Duodenal mucosa (tissue), 2 donors: ENCODE measurements around the gene CD300LB.
"Not testable (repeated sequence)": the region's sequence is repeated elsewhere in the genome, so short reads cannot be mapped to it uniquely, and the experiment has no call there.

Source experiments
- H3K27ac ChIP-seq: one replicate; pipeline ENCODE4 v1.7.0; 2013; ENCODE audit warnings: low read depth, low read length
- H3K27me3 ChIP-seq, 2 donors: one replicate each; pipeline ENCODE4 v1.7.0; 2013; ENCODE audit warnings: low read length in 2 of 2, control low read depth in 1 of 2; ENCODE audit not compliant: insufficient read depth in 2 of 2, control insufficient read depth in 1 of 2
- H3K36me3 ChIP-seq, 2 donors: one replicate each; pipeline ENCODE4 v1.7.0; 2013; ENCODE audit warnings: low read length in 2 of 2, control low read depth in 1 of 2; ENCODE audit not compliant: insufficient read depth in 2 of 2, control insufficient read depth in 1 of 2
- H3K4me1 ChIP-seq, 2 donors: one replicate each; pipeline ENCODE4 v1.7.0; 2013; ENCODE audit warnings: low read length in 2 of 2, control low read depth in 1 of 2; ENCODE audit not compliant: insufficient read depth in 2 of 2, control insufficient read depth in 1 of 2
- H3K4me3 ChIP-seq, 2 donors: one replicate each; pipeline ENCODE4 v1.7.0; 2013; ENCODE audit warnings: low read length in 2 of 2, low read depth in 1 of 2
- H3K9ac ChIP-seq, 2 donors: one replicate each; pipeline ENCODE4 v1.7.0; 2013; ENCODE audit warnings: low read length in 2 of 2, low read depth in 1 of 2
- H3K9me3 ChIP-seq, 2 donors: one replicate each; pipeline ENCODE4 v1.7.0; 2013; ENCODE audit warnings: low read length in 2 of 2, control low read depth in 1 of 2; ENCODE audit not compliant: control insufficient read depth in 1 of 2

Gene CD300LB

GRCh38 chr17:74567397-74567796 is 36.1 kb upstream of the CD300LB start, which contains the start of gene CD300H:
Gene CD300H (minus strand): TSS chr17:74567509.
- Histone ChIP-seq H3K9ac (no peak within 1 kb of the TSS), H3K4me1 (peaks cover 0 to 10% of the 10 kb centered on the region in 2 donors), H3K27me3 (peaks cover 0 to 14% of the 10 kb centered on the region in 2 donors), H3K4me3 (no peak within 1 kb of the TSS), H3K27ac (no peak within 1 kb of the TSS), H3K36me3 (no peaks in the 10 kb centered on the region), H3K9me3 (no peaks in the 10 kb centered on the region)

DNA sequence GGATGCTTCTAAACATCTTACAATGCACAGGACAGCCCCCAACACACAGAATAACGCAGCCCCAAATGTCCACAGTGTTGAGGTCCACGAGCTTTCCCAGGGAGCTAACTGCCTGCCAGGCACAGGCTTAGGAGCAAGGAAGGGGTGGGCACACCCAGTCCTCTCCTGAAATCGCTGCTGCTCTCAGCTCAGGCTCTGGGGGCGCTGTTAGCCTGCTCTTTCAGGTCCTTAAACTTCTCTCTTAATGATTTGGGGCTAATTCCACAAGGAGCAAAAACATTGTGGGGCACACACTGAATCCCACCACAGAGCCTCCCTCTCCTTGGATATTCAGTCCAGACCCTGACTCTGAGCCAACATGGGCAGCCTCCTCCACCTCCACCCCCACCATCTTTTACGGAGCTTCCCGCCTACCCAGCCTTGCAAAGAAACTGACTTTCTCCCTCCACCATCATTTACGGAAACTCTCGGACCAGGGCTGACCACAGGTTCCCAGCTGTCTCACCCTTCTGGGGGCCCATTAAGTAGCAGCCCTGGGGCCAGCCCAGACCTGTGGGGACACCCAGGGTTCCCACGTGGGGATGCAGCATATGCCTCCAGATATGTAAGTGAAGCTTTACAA is 35.0 kb upstream of the CD300LB start:
- Histone ChIP-seq H3K36me3 (no peaks in the 10 kb centered on the region), H3K9me3 (no peaks in the 10 kb centered on the region), H3K27me3 (peaks cover 0 to 14% of the 10 kb centered on the region in 2 donors), H3K9ac (no peak overlapping the region), H3K27ac (no peak overlapping the region), H3K4me3 (no peak overlapping the region), H3K4me1 (peaks cover 0 to 10% of the 10 kb centered on the region in 2 donors)

DNA sequence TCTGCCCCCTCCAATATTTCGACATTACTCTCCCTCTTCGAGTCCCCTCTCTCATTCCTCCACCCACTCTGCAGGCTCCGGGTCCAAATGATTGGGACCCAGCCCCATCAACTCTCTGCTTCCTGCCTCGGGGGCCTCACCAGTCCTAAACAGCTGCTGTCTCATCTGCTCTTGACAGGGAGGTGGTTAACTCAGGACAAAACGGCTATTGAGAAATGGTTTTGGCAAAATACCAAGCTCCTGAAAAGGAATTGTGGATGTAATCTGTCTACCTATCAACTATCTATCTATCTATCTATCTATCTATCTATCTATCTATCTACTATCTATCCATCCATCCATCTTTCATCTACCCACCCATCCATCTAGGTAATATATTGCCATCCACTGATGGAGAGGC is 33.9 kb upstream of the CD300LB start:
- no peak overlapping the region for H3K4me3 ChIP-seq
- no peaks in the 10 kb centered on the region for H3K9me3 ChIP-seq
- peaks cover 0 to 14% of the 10 kb centered on the region in 2 donors for H3K27me3 ChIP-seq
- no peaks in the 10 kb centered on the region for H3K36me3 ChIP-seq
- peaks cover 0 to 10% of the 10 kb centered on the region in 2 donors for H3K4me1 ChIP-seq
- no peak overlapping the region for H3K27ac ChIP-seq
- no peak overlapping the region for H3K9ac ChIP-seq

DNA sequence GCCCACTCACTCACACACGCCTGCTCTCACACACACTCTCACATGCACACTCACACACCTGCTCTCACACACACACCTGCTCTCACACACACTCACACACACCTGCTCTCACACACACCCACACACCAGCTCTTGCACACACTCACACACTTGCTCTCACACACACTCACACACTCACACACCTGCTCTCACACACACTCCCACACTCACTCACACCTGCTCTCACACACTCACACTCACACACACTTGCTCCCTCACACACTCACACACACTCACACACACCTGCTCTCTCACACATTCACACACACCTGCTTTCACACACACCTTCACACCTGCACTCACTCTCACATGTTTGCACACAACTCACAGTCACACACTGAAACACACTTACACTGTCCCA is 32.1 kb upstream of the CD300LB start:
- Histone ChIP-seq H3K4me1 (peaks cover 0 to under 1% of the 10 kb centered on the region in 2 donors), H3K9ac (no peak overlapping the region), H3K36me3 (no peaks in the 10 kb centered on the region), H3K27me3 (peaks cover 0 to 12% of the 10 kb centered on the region in 2 donors), H3K4me3 (no peak overlapping the region), H3K9me3 (no peaks in the 10 kb centered on the region), H3K27ac (no peak overlapping the region)

DNA sequence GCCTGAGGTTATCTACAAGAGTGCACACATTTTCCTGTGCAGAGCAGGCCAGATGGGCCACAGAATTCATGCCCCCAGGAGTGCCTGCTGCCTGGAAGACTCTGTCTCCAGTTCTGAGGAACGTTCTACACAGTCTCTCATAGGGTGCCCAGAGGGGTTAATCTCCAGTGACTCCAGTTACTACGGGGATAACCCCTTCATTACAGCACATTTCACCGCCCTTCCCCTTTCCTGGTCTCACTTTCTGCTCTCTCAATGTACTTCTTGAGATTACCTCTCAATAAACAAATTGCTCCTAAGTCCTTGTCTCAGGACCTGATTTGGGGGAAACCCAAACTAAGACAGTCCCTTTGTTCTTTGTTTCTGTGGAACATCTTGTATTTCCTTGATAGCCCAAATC is 30.3 kb upstream of the CD300LB start:
- Histone ChIP-seq H3K4me1 (no peaks in the 10 kb centered on the region), H3K9ac (no peak overlapping the region), H3K9me3 (no peaks in the 10 kb centered on the region), H3K36me3 (no peaks in the 10 kb centered on the region), H3K4me3 (no peak overlapping the region), H3K27me3 (peaks cover 0 to 7% of the 10 kb centered on the region in 2 donors), H3K27ac (no peak overlapping the region)

DNA sequence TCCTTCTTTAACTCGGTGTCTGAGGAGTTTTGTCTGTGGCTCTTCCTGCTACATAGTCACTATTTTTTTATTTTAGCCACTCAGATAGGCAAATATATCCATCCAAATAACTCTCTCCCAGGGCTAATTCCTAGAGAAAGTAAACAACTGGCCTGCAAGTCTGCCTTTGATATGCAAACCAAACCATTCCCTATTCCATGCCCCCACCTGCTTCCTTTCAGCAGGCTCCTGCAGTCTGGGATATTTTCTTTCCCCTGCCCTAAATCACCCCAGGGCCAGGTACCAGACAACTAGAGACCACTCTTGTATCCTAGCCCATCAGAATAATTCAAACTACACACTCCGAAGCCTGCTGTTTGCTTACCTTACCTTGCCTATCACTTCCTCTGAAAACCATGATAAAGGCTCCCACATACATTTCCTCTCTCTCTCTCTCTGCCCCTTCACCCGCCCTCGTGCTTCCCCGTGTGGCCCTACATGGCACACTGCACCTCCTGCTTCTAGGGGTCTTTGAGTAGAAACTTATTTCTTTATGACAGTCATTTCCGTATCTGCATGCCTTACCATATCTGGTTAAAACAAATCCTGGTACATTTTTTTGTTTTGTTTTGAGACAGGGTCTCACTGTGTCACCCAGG is 27.7 kb upstream of the CD300LB start:
- no peak overlapping the region for H3K27ac ChIP-seq
- H3K36me3 ChIP-seq: no peaks in the 10 kb centered on the region
- H3K4me1 ChIP-seq: no peaks in the 10 kb centered on the region
- no peak overlapping the region for H3K4me3 ChIP-seq
- no peak overlapping the region for H3K9ac ChIP-seq
- H3K9me3 ChIP-seq: no peaks in the 10 kb centered on the region
- H3K27me3 ChIP-seq: peaks cover 0 to 7% of the 10 kb centered on the region in 2 donors

DNA sequence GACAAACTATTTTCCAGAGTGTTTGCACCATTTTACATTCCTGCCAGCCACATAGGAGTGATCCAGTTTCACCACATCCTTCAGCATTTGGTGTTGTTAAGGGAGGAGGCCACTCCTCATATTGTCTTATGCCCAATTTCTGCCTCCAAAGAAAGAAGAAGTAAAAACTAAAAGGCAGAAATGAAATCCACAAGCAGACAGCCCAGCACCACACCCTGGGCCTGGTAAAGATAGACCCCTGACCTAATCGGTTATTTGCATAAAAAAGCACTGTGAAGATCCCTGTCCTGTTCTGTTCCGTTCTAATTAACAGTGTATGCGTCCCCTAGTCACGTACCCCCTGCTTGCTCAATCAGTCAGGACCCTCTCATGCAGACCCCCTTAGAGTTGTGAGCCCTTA is 27.1 kb upstream of the CD300LB start:
- not testable (repeated sequence) for H3K27me3 ChIP-seq, H3K9me3 ChIP-seq, H3K4me3 ChIP-seq, H3K4me1 ChIP-seq, H3K36me3 ChIP-seq, H3K27ac ChIP-seq, H3K9ac ChIP-seq

DNA sequence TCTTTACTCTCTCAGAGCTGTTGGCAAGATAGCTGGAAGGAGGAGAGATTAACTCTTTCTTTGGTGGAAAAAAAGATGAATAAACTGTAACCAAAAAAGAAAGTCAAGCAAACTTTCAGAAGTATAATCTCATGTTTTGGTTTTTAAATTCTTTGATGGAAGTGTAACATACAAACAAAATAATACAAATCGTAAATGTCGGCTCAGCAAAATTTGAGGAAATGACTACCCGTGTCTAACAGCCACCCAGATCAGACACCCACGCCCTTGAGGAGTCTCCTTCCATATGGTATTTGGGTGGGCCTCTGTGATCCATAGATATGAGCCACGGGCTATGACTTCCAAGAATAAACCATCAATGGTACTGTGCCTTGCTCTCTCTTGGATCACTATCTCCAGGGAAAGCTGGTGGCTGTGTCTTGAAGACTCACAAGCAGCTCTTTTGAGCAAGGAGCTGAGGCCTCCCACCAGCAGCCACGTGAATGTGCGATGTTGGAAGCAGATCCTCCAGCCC is 24.2 kb upstream of the CD300LB start:
- peaks cover 0 to 4% of the 10 kb centered on the region in 2 donors for H3K27me3 ChIP-seq
- H3K27ac ChIP-seq: no peak overlapping the region
- H3K9ac ChIP-seq: no peak overlapping the region
- H3K4me3 ChIP-seq: no peak overlapping the region
- H3K36me3 ChIP-seq: no peaks in the 10 kb centered on the region
- no peaks in the 10 kb centered on the region for H3K4me1 ChIP-seq
- no peaks in the 10 kb centered on the region for H3K9me3 ChIP-seq

GRCh38 chr17:74554909-74555308 is 23.6 kb upstream of the CD300LB start:
- H3K4me3 ChIP-seq: no peak overlapping the region
- no peak overlapping the region for H3K27ac ChIP-seq
- no peaks in the 10 kb centered on the region for H3K36me3 ChIP-seq
- no peak overlapping the region for H3K9ac ChIP-seq
- H3K9me3 ChIP-seq: no peaks in the 10 kb centered on the region
- H3K27me3 ChIP-seq: peaks cover 0 to 4% of the 10 kb centered on the region in 2 donors
- no peaks in the 10 kb centered on the region for H3K4me1 ChIP-seq

- Histone ChIP-seq H3K9ac (no peak overlapping the region), H3K27ac (no peak overlapping the region), H3K9me3 (no peaks in the 10 kb centered on the region), H3K27me3 (peaks cover 0 to 4% of the 10 kb centered on the region in 2 donors), H3K36me3 (no peaks in the 10 kb centered on the region), H3K4me3 (no peak overlapping the region), H3K4me1 (no peaks in the 10 kb centered on the region)
Measured at GRCh38 chr17:74552037-74552436, 20.8 kb upstream of the CD300LB start.
